Medulla oblongata (tissue), 1 donor: ENCODE results near the gene SNX8.

Source experiments
- DNase-seq: peaks from one replicate; pipeline ENCODE4 v3.0.0-alpha.2; 2015; ENCODE audit errors: extremely low spot score

The SNX8 gene

GRCh38 chr7:2223321-2223720 lies 90.9 kb downstream of the SNX8 start:
- no peak for DNase-seq

DNA sequence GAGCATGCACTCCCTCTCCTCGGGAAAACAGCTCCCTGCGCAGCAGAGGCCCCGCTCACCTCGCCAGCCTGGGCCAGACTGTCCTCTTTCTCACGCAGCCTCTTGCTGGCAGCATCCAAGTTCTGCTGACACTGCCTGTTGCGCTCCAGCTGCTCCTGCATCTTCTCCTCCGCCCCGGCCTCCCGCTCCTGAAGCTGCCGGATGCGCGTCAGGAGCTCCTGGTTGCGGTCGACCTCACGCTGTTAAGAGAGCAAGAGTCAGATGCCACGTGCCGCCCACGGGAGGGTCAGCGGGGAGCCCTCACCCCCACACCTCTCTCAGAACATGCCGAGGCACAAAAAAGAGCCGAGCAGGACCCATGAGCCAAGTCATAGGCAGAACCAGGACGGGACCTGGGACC lies 91.7 kb downstream of the SNX8 start:
- no peak for DNase-seq

- no peak for DNase-seq
Observed at GRCh38 chr7:2220954-2221353, 93.3 kb downstream of the SNX8 start.

GRCh38 chr7:2220506-2220905 lies 93.7 kb downstream of the SNX8 start:
- DNase-seq = no peak

GRCh38 chr7:2220030-2220429 lies 94.2 kb downstream of the SNX8 start:
- no peak for DNase-seq

- DNase-seq = no peak
Observed at GRCh38 chr7:2219606-2220005, 94.6 kb downstream of the SNX8 start.

DNA sequence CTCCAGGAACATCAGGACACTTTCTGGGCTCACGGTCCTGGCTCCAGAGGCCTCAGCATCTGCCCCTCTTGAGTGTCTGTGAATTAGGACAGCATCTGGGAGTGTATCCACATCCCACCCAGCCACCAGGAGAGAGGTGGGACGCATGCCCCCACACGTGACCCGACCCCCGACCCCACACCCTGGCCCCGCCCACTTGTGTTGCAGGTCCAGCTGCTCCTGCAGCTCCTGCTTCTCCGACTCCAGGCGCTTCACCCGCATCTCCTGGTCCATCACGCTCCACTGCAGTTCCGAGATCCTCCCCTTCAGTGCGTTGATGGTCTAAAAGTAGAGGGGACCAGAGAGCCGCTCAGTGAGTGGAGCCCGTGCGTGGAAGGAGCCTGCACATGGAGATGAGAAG lies 95.1 kb downstream of the SNX8 start:
- DNase-seq = no peak

GRCh38 chr7:2218444-2218785 lies 95.8 kb downstream of the SNX8 start:
- no peak for DNase-seq

DNA sequence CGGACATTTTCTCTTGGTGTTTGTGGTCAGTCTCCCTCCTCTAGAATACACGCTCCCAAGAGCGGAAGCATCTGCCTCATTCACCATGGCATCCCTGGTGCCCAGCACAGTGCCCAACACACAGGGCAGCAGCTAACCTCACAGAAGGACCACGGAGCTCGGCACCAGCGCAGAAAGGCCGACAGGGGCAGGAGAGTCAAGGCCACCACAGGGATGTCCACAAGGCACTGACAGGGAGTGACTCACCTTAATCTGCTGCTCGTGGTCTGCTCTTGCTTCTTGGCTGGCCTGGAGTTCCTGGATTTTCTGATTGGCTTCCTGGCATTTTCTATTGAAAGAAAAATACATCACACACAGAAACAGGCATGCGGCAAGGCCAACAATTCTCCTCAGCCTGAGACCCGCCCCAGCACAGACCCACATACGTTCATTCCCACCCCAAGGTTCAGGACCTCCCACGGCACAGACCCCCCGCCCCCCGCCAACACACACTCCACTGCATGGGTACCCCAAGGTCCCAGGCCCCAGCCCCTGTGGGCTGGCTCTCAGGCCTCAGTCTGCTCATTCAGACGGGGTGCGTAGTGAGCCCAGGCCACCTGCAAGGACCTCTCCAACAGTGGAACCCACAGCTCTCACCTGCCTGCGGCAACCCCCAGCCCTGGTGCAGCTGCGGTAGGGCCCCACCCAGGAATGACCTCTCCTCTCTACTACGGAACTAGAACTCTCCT lies 96.4 kb downstream of the SNX8 start:
- no peak for DNase-seq

GRCh38 chr7:2217206-2217605 lies 97.0 kb downstream of the SNX8 start:
- DNase-seq = no peak

- no peak for DNase-seq
Observed at GRCh38 chr7:2215851-2216250, 98.4 kb downstream of the SNX8 start.

DNA sequence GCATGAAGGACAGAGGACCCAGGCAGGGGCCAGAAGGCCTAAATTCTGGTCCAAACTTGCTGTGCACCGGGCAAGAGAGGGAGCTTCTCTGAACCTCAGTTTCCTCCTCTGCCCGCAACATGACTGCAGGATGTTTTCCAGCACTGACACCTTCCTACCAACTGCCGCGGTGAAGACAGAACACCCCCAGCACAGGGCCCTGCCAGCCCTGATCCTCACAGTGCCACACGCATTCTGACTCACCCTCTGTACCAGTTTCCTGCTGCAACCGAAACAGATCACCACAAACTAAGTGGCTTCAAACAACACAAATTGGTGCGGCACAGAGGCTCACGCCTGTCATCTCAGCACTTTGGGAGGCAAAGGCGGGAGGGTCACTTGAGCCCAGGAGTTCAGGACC lies 99.6 kb downstream of the SNX8 start:
- no peak for DNase-seq

DNA sequence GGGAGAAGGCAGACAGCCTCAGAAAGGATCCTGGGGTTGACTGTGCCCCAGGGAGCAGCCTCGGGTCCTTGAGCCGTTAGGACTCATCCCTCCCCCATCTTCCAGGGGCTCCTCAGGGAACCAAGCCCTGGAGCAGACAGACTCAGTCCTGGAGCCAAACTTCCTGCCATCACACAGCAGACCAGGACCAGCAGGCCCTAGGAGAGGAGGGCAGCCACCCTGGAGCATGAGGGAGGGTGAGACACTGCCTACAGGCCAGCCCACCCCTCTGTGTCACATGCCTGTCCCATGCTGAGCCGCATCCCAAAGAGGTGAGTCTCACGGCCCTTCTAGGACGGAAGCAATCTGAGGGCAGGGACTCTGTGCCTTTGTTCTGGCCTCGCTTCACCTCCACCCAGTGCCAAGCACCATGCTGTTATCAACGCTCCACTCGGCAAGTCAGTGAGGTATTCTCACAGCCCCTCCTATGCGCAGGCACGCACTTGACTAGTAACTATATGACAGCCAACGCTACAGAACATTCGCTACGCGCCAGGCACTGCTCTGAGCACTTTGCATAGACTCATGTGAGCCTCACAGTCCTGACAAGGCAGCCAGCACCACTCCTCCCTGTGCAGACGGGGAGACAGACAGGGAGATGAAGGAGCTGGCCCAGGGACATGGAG lies 100.6 kb downstream of the SNX8 start:
- DNase-seq = no peak

DNA sequence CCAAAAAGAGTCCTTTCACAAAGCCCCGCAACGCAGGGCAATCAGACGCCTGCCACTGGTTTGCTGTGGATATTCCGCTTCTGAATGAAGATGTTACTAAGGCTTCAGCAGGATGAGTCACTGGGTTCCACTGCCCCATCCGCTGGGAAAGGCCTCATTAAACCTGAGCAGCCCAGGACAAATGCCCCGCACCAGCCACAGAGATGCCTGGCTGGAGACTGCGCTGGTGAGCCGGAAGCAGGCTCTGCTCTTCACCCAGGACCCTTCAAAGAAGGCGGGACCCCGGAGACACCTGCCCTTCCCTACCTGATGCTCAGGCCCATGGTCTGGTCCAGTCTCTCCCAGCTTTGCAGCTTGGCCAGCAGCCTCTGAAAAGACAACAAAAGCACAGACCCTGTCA lies 101.3 kb downstream of the SNX8 start:
- DNase-seq = no peak

DNA sequence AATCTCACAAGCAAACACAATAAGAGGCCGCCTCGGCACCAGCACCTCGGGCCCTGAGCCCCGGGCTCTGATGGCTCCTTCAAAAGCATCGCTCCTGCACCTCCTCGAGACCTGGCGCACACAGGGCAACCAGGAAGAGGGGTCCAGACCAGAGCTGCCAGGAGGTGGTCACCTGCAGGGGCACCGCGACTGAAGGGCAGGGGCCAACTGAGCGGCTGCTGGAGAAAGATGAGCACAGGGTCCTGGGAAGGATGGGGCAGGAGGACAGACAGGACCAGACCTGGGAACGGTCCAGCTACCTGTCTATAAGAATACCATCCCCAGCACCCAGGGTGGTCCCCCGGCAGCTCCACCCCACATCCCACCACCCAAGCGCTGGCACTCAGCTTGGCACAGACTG lies 102.3 kb downstream of the SNX8 start:
- DNase-seq = no peak

GRCh38 chr7:2211259-2211880 lies 102.9 kb downstream of the SNX8 start:
- DNase-seq = no peak

DNA sequence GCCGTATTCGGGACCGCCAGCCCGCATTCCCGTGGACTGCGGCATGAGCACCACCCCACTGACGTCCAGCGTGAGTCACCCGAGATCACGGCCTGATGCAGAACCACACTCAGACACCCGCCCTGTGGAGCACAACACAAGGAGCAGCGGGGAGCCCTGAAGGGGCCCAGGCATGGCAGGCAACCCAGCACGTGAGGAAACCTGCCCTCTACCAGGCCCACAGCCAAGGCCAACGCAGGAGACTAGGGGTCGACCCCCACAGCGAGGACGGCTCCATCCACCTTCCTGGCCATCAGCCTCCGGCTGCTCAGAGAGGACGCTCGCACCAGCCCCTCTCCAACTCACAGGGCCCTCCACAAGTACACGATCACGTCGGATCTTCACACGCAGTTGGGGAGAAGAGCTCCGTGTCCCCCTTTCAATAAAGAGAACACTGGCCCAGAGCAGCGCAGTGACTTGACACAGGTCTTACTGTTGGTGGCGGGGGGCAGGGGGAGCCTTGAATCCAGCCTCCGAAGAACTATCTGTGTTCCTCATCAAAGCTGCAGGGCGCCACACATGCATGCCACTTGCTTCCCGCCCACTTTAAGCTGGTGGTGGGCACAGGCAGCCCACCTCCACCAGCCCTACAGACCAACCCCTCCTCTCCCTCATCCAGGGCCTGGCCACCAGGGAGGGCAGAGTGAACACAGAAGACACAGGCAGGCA lies 103.5 kb downstream of the SNX8 start:
- no peak for DNase-seq

- DNase-seq = no peak
Observed at GRCh38 chr7:2209961-2210323, 104.3 kb downstream of the SNX8 start.

- peak; percentile 81 for DNase-seq
Observed at GRCh38 chr7:2209146-2209960, 104.9 kb downstream of the SNX8 start.

GRCh38 chr7:2208712-2209111 lies 105.5 kb downstream of the SNX8 start:
- no peak for DNase-seq

DNA sequence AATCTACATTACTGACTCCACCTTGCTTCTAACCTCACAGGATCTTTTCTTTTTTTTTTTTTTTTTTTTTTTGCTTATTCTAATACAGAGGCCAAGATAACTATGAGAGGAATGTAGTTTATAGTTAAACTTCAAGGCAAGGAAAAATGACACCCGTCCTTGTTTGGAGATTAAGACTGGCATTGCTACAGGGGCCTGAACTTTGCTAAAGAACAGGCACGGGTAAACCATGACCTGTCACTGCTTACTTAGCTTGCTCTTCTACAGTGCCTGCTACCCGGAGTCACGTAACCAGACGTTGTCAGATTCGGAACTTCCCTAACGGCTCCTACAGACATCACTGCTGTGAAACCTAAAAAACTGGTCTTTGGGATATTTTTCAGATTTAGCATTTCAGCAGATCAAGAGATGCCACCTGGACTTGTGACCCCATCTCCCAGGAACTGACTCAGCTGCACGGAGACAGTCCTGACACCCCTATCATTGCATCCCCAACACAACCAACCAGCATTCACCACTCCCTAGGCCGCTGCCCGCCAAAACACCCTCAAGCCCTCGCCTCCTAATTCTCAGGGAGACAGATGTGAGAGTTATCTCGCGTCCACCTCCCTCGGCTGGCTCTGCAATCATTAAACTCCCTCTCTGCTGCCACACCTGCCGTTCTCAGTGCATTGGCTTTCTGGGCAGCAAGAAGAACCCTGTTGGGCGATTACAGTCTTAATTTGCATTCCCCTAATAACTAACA lies 109.0 kb downstream of the SNX8 start:
- DNase-seq = no peak
